GM10248 (cell line): ENCODE results near the gene DNMBP.

Source experiments
- CTCF ChIA-PET: fragments of 300-600 bp; sonication (Branson Sonifier 250); formaldehyde crosslinking; extraction: SDS; loops from one replicate; lab custom pipeline; 2021; ENCODE audit warnings: antibody characterized with exemption; lab: Yijun Ruan, JAX
- POLR2A ChIA-PET: fragments of 350-650 bp; sonication (Branson Sonifier 250); formaldehyde crosslinking; extraction: SDS; loops from one replicate; lab custom pipeline; 2020; ENCODE audit warnings: antibody characterized with exemption; lab: Yijun Ruan, JAX
- DNase-seq: peaks from one replicate; pipeline ENCODE4 v3.0.0; 2012; ENCODE audit errors: extremely low spot score
- CTCF ChIP-seq: IDR thresholded peaks from 2 replicates; pipeline ENCODE4 v1.5.1; 2012; ENCODE audit warnings: mild to moderate bottlenecking, low read depth; ENCODE audit errors: extremely low read depth, missing control alignments, control extremely low read depth

DNMBP gene

GRCh38 chr10:100004805-100005510 lies 4.8 kb downstream of the DNMBP start:
- no peak for TF ChIP-seq CTCF
- POLR2A ChIA-PET, result interaction anchor here (1.0 kb wide), 1 partner anchor 24 kb away, joined by 7 read pairs; no protein-coding TSS in a partner anchor
- CTCF ChIA-PET, result interaction anchor here (1.0 to 15.7 kb wide), 5 partner anchors 9 to 159 kb away, joined by 3 to 162 read pairs (median 137); no protein-coding TSS in a partner anchor
- no peak for DNase-seq

- POLR2A ChIA-PET, result no interaction called here
- CTCF ChIA-PET, result interaction anchor here (4.7 to 12.9 kb wide), 2 partner anchors 10 to 46 kb away, joined by 25 to 146 read pairs; partner anchors contain the start of gene DNMBP
- no peak for DNase-seq
- no peak for TF ChIP-seq CTCF
Measured at GRCh38 chr10:100000109-100000644, 9.6 kb downstream of the DNMBP start.

- CTCF ChIA-PET, result interaction anchor here (4.7 to 12.9 kb wide), 2 partner anchors 10 to 46 kb away, joined by 25 to 146 read pairs; partner anchors contain the start of gene DNMBP
- no peak for DNase-seq
- TF ChIP-seq CTCF, result no peak
- POLR2A ChIA-PET, result no interaction called here
Measured at GRCh38 chr10:99999319-100000108, 10.2 kb downstream of the DNMBP start.

GRCh38 chr10:99998889-99999288 lies 10.9 kb downstream of the DNMBP start:
- no peak for TF ChIP-seq CTCF
- CTCF ChIA-PET, result interaction anchor here (0.9 to 12.9 kb wide), 4 partner anchors 11 to 154 kb away, joined by 3 to 146 read pairs (median 14); partner anchors contain the start of gene DNMBP
- DNase-seq, result no peak
- POLR2A ChIA-PET, result no interaction called here

GRCh38 chr10:99996671-99997648 lies 12.8 kb downstream of the DNMBP start:
- no peak for TF ChIP-seq CTCF
- DNase-seq, result no peak
- ChIA-PET CTCF (interaction anchor here (0.8 to 12.9 kb wide), 4 partner anchors 11 to 49 kb away, joined by 4 to 146 read pairs (median 14); partner anchors contain the start of gene DNMBP), POLR2A (no interaction called here)
